Stimulated activated CD4-positive, alpha-beta T cell treated with anti-CD3 and anti-CD28 coated beads, TNF-alpha, amount 100 ng/mL, for 1 hour (primary cell): Measurements from ENCODE around the gene PLIN4.
A peak's percentile ranks its signal among the peaks of the same experiment; 100 is the strongest.
"Not testable (repeated sequence)": the region's sequence is repeated elsewhere in the genome, so short reads cannot be mapped to it uniquely, and the experiment has no call there.

Experiments used
- DNase-seq, 3 donors: peaks; one replicate each; pipeline ENCODE4 v3.0.0-alpha.2; 2020; ENCODE audit warnings: low read depth in 3 of 3, low spot score in 1 of 3

Gene PLIN4

DNA sequence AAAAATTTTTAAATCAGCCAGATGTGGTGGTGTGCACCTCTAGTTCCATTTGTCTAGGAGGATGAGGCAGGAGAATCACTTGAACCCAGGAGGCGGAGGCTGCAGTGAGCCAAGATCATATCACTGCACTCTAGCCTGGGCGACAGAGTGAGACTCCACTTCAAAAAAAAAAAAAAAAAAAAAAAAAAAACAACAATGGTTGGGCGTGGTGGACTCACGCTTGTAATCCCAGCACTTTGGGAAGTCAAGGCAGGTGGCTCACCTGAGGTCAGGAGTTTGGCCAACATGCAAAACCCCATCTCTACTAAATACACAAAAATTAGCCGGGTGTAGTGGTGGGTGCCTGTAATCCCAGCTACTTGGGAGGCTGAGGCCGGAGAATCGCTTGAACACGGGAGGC, 9.1 kb upstream of the PLIN4 start:
- not testable (repeated sequence) for DNase-seq

- no peak for DNase-seq
These were observed 7.3 kb upstream of the PLIN4 start for GRCh38 chr19:4525563-4526002.

GRCh38 chr19:4524808-4525562, 6.7 kb upstream of the PLIN4 start:
- peak in 2 of 3 donors; percentile 41 to 62 for DNase-seq

DNA sequence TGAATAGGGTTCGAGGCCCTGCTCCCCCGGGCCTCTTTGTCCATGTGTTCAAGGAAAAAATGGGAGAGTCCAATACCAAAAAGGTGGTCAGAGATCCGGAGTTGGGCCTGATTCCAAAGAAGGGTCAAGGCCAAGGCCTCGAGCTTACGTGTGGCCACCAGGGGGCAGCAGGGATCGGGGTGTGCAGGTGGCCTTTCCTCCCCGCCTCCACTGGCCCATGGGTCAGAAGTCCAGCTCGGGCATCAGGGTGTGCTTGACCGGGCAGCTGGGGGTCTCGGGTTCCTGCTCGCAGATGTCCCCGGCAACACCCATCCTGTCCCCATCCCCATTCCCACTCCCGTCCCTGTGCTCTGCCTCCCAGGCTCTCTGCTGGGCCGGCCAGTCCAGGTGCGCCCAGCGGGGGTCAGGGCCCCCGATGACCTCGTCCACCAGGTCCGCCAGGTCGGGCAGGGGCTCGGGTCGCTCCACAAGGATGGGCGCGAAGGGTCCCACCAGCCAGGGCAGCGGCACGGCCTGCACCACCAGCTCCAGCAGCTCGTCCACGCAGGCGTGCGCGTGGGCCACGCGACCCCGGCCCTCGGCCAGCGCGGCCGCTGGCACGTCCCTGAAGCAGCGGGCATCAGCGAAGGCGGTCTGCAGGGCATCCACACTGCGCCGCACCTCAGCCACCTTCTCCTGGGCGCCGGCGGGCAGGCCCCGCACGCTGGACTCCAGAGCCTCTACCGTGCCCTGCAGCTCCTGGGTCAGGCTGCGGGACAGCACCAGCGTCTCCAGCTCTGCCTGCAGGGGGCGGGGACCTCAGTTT, 5.2 kb upstream of the PLIN4 start:
- DNase-seq: peak in 1 of 3 donors; percentile 12

DNA sequence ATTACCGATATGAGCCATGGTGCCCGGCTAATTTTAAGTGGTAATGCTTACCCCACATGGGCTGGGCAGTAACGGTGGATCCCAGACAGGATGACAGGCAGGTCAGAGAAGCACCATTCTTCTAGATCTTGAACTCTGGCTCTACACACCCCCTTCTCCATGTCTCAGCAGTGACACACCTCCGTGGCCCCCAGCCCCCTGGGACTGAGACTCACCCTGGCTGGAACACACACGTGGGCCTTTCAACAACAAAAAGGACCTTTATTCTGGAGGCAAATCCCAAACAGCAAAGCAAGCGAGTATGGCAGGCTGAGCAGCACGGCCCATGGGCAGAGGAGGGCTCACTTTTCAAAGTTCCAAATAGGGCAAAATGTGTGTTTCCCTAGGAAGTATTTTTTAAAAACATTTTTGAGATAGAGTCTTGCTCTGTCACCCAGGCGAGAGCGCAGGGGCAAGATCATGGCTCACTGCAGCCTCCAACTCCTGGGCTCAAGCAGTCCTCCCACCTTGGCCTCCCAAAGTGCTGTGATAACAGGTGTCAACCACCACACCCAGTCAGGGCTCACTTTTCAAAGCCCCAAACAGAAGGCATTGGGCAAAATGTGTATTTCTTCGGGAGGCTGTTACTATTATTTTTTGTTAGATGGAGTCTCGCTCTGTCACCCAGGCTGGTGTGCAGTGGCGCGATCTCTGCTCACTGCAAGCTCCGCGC, 4.2 kb upstream of the PLIN4 start:
- DNase-seq: no peak

GRCh38 chr19:4521888-4522242, 3.6 kb upstream of the PLIN4 start:
- no peak for DNase-seq

GRCh38 chr19:4521170-4521887, 3.0 kb upstream of the PLIN4 start:
- no peak for DNase-seq

- no peak for DNase-seq
These were observed 1.4 kb upstream of the PLIN4 start for GRCh38 chr19:4519521-4520277.

- DNase-seq: no peak
These were observed 848 bp upstream of the PLIN4 start for GRCh38 chr19:4519172-4519496.

DNA sequence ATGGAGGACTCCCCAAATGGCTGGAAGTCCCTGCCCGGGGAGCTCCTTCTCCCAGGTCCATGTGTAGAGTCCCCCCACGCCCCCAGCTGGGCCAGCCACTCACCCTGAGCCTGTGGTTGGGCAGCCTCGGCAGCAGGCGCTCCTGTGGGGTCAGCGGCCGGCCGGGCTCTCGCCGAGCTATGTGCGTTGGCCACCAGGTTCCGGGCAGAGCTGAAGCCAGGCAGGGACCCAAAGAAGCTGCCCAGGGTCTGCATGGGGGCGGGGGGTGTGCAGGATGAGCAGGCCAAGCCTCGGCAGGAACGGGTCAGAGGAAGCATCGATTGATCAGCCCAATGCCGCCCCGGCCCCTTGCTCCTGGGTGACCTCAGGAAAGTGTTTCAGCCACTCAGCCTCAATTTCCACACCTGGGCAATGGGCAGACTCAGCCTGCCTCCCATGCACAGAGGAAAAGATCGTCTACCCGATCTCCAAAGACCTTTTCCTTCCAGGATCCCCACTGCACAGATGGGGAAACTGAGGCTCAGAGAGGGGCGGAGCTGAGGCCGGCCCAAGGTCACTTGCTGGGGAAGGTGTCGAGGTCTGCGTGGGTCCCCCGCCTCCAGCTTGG, 732 bp downstream of the PLIN4 start:
- DNase-seq: no peak

- DNase-seq: no peak
These were observed 1.4 kb downstream of the PLIN4 start for GRCh38 chr19:4516939-4517300.

- no peak for DNase-seq
These were observed 1.9 kb downstream of the PLIN4 start for GRCh38 chr19:4516199-4516938.

GRCh38 chr19:4515732-4516131, 2.6 kb downstream of the PLIN4 start:
- DNase-seq: no peak

DNA sequence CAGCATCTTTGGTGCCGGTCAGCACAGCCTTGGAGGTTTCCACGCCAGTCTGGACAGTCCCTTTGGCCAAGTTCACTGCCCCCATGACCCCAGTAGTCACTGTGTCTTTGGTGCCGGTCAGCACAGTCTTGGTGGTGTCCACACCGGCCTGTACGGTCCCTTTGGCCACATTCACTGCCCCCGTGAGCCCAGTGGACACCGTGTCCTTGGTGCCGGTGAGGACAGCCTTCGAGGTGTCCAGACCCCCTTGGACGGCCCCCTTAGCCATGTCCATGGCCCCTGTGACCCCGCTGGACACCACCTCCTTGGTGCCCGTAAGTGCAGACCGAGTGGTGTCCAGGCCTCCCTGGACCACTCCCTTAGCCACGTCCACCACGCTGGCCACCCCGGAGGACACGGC, 5.0 kb downstream of the PLIN4 start:
- no peak for DNase-seq

DNA sequence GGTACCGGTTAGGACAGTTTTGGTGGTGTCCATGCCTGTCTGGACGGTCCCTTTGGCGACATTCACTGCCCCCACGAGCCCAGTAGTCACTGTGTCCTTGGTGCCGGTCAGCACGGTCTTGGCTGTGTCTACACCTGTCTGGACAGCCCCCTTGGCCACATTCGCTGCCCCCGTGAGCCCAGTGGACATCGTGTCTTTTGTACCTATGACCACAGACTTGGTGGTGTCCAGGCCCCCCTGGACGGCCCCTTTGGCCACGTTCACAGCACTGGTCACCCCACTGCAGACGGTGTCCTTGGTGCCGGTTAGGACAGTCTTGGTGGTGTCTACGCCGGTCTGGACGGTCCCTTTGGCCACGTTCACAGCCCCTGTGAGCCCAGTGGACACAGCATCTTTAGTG, 6.2 kb downstream of the PLIN4 start:
- DNase-seq: no peak

- no peak for DNase-seq
These were observed 6.8 kb downstream of the PLIN4 start for GRCh38 chr19:4511300-4512054.

GRCh38 chr19:4510435-4511255, 7.6 kb downstream of the PLIN4 start:
- DNase-seq: no peak

DNA sequence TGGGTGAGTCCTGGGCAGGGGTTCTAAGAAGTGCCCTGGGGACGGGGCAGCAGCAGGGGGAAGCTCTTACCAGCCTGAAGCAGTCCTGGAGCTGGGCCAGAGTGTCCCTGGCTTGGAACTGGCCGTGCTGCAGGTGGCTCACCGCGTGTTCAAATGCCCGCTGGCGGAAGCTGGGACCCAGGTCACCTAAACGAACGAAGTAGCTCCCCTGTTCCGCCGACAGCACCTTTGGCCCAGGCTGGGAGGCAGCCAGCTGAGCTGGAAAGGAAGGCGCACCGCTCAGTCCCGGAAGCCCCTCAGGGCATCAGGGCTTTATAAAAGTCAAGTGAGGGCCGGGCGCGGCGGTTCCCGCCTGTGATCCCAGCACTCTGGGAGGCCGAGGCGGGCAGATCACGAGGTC, 9.6 kb downstream of the PLIN4 start:
- DNase-seq: no peak
